ENCODE results near the gene CLCN5.

DNA sequence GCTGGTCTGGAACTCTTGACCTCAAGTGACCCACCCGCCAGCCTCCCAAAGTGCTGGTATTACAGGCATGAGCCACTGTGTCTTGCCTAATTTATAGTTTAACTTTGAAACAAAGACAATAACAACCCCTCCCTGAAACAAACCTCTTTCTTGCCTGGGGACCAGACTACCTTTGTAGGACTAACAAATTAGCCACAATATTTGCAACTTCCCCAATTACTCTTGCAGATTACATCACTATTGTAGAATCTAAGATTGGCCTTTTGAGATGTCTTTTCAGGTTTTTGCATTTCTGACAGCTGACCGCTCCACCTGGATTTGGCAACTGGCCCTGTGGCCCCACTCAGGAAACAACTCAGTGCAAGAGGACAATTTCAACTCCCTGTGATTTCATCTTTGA is 193.6 kb downstream of the CLCN5 start:
- TF ChIP-seq CTCF (IDR thresholded peaks at IDR 0.05) (no peak), POLR2A (IDR thresholded peaks at IDR 0.05) (no peak), POLR2AphosphoS5 (IDR thresholded peaks at IDR 0.05; ENCODE audit: insufficient read depth in 1 of 2, low read depth in 1 of 2) (no peak)
